Panc1 (cell line): Measurements from ENCODE around the gene RARB.

Experiments used
- POLR2AphosphoS5 ChIP-seq: IDR thresholded peaks from 2 replicates; pipeline ENCODE4 v1.6.1; 2012; ENCODE audit warnings: mild to moderate bottlenecking, low read depth, low read length, moderate library complexity
- SIN3A ChIP-seq: IDR thresholded peaks from 2 replicates; pipeline ENCODE4 v1.6.1; 2012; ENCODE audit warnings: low read depth, mild to moderate bottlenecking, low read length, moderate library complexity, borderline replicate concordance; ENCODE audit not compliant: insufficient read depth
- TCF7L2 ChIP-seq: IDR thresholded peaks from 2 replicates; pipeline ENCODE4 v1.6.1; 2011; ENCODE audit warnings: mild to moderate bottlenecking, low read depth, low read length, inconsistent platforms
- TF ChIP-seq, protein P1 (sequence below): fragments of 450-650 bp; IDR thresholded peaks from 2 replicates; pipeline ENCODE4 v1.5.1; 2017; ENCODE audit warnings: mild to moderate bottlenecking
- TF ChIP-seq, protein P2 (sequence below), 2 experiments: IDR thresholded peaks; 2 replicates each; pipeline ENCODE4 v1.6.1; 2011 to 2012; ENCODE audit warnings: low read depth in 2 of 2, control low read depth in 1 of 2, low read length in 1 of 2, mild to moderate bottlenecking in 1 of 2, moderate library complexity in 1 of 2; ENCODE audit not compliant: insufficient read depth in 1 of 2

DNA sequence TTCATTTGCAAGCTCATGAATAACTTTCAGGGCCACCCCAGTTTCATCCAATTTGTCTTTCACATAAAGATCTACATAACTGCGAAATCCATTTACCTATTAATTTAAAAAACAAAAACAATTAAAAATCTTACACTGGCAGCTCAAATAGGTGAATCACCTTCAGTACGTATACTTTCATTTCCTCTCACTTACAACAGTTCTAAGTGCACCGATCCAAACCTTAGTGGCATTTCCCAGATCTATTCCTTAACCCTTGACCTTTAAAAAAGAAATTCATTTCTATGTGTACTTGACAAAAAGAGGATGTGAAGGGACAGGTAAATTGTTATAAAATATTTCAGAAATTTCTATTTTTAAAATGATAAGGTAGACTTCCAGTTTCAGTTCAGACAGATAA, 205.9 kb downstream of the RARB start:
- TF ChIP-seq, protein P1, sequence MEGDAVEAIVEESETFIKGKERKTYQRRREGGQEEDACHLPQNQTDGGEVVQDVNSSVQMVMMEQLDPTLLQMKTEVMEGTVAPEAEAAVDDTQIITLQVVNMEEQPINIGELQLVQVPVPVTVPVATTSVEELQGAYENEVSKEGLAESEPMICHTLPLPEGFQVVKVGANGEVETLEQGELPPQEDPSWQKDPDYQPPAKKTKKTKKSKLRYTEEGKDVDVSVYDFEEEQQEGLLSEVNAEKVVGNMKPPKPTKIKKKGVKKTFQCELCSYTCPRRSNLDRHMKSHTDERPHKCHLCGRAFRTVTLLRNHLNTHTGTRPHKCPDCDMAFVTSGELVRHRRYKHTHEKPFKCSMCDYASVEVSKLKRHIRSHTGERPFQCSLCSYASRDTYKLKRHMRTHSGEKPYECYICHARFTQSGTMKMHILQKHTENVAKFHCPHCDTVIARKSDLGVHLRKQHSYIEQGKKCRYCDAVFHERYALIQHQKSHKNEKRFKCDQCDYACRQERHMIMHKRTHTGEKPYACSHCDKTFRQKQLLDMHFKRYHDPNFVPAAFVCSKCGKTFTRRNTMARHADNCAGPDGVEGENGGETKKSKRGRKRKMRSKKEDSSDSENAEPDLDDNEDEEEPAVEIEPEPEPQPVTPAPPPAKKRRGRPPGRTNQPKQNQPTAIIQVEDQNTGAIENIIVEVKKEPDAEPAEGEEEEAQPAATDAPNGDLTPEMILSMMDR: no peak
- TF ChIP-seq, protein P2, sequence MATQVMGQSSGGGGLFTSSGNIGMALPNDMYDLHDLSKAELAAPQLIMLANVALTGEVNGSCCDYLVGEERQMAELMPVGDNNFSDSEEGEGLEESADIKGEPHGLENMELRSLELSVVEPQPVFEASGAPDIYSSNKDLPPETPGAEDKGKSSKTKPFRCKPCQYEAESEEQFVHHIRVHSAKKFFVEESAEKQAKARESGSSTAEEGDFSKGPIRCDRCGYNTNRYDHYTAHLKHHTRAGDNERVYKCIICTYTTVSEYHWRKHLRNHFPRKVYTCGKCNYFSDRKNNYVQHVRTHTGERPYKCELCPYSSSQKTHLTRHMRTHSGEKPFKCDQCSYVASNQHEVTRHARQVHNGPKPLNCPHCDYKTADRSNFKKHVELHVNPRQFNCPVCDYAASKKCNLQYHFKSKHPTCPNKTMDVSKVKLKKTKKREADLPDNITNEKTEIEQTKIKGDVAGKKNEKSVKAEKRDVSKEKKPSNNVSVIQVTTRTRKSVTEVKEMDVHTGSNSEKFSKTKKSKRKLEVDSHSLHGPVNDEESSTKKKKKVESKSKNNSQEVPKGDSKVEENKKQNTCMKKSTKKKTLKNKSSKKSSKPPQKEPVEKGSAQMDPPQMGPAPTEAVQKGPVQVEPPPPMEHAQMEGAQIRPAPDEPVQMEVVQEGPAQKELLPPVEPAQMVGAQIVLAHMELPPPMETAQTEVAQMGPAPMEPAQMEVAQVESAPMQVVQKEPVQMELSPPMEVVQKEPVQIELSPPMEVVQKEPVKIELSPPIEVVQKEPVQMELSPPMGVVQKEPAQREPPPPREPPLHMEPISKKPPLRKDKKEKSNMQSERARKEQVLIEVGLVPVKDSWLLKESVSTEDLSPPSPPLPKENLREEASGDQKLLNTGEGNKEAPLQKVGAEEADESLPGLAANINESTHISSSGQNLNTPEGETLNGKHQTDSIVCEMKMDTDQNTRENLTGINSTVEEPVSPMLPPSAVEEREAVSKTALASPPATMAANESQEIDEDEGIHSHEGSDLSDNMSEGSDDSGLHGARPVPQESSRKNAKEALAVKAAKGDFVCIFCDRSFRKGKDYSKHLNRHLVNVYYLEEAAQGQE (IDR thresholded peaks at IDR 0.05; ENCODE audit: insufficient read depth in 1 of 2, low read depth in 2 of 2, low read length in 1 of 2): no peak
- TF ChIP-seq SIN3A (no peak), POLR2AphosphoS5 (no peak), TCF7L2 (no peak)
